Pancreas (tissue), 10 donors: ENCODE data around the gene GABRA4. TPM values are rescaled to one million over a fixed set of nuclear protein-coding genes. Genes with fewer than 3 reads are reported as not detected.

Experiments
- ATAC-seq, 4 donors: fragments of 200-7000 bp; cut with Tn5 transposase; one replicate each; pipeline versions ENCODE4 v1.8.0 to v1.9.1; 2020; ENCODE audit warnings: mild to moderate bottlenecking in 4 of 4, moderate library complexity in 4 of 4
- DNase-seq, 6 donors: peaks; one replicate each; pipeline ENCODE4 v3.0.0-alpha.2; 2020
- FAIRE-seq: peaks from 2 replicates; lab custom pipeline; 2012; peaks lifted over from hg19 to GRCh38; lab: Jason Lieb, UNC
- H3K27ac ChIP-seq, 4 donors: fragments of 200-600 bp; sonication (generic); 1 replicate in 3 of 4; 2 replicates in 1 of 4; pipeline versions ENCODE4 v1.5.0 to v1.8.0; 2020
- H3K27me3 ChIP-seq, 4 donors: fragments of 200-600 bp; one replicate each; pipeline ENCODE4 v1.8.0; 2021
- H3K36me3 ChIP-seq, 3 donors: fragments of 200-600 bp; sonication (generic) in 1 of 3; one replicate each; pipeline versions ENCODE4 v1.5.0 to v1.8.0; 2020 to 2021
- H3K4me1 ChIP-seq, 3 donors: fragments of 200-600 bp; one replicate each; pipeline ENCODE4 v1.8.0; 2021
- H3K4me3 ChIP-seq, 4 donors: fragments of 200-600 bp; sonication (generic) in 2 of 4; one replicate each; pipeline versions ENCODE4 v1.5.0 to v1.8.0; 2020 to 2021
- H3K9me3 ChIP-seq, 4 donors: fragments of 200-600 bp; one replicate each; pipeline ENCODE4 v1.8.0; 2021
- CTCF ChIP-seq, 4 donors: fragments of 200-600 bp; sonication (generic) in 3 of 4; IDR thresholded peaks; one replicate each; pipeline versions ENCODE4 v1.5.0 to v1.8.0; 2021; ENCODE audit warnings: antibody characterized with exemption in 4 of 4
- WGBS, 2 donors: extraction: QIAGEN DNeasy Blood & Tissue Kit; methylation state at CpG; one replicate each; pipeline ENCODE4 v1.1.7; 2013; 5-methylcytosine and 5-hydroxymethylcytosine counted together
- intact Hi-C, 3 donors: fragments of 100-400 bp; cut with DNase I; formaldehyde crosslinking; loops; one replicate each; pipeline versions ENCODE4 v1.11.1 to v1.14.2; 2022
- polyA plus RNA-seq, 2 donors: library from polyadenylated mRNA; stranded (reverse); fragments of 200-250 nt; gene quantifications; one replicate each; pipeline ENCODE4 v1.2.3, GENCODE V29; 2013
- total RNA-seq, 6 donors: library from RNA; stranded (reverse); fragmentation: NEBNext Ultra II Directional in 4 of 6; extraction: Animal tissue kit (Norgen Biotek cat#: 25700) in 4 of 6; gene quantifications; one replicate each; pipeline versions ENCODE4 v1.2.1 to v1.2.4, GENCODE V29; 2021 to 2023
- donor health status: healthy with polysubstance abuse.
- donor health status: DM: no; HTN: no; CAD: no; lungs with moderate emphysema.
- donor health status: DM: no; HTN: no; CAD: no.
- donor health status: control.
- donor health status: control.
- donor health status: Bipolar disorder and iron deficiency.
- donor health status: DM: yes; HTN: yes; CAD: no.
- donor health status: DM: no; HTN: no; CAD: no.
- donor health status: DM: no; HTN: no; CAD: no.
- donor health status: DM: yes; HTN: yes; CAD: no.

Gene GABRA4
- total and polyA plus RNA-seq, 8 donors: 0.03 to 0.14 (median 0.06) TPM; not detected in 4

- intact Hi-C loops: no loop called here
- FAIRE-seq (no peak), ATAC-seq (no peak), DNase-seq (no peak)
- no peaks in the 10 kb centered on the region for H3K27me3 ChIP-seq
- H3K36me3 ChIP-seq: no peaks in the 10 kb centered on the region
- no peaks in the 10 kb centered on the region for H3K9me3 ChIP-seq
- 16 to 26% methylated on average over 1 of the region's 1 CpG for WGBS, 2 donors
- H3K4me1 ChIP-seq: no peaks in the 10 kb centered on the region
- no peak overlapping the region for H3K27ac ChIP-seq
- TF ChIP-seq CTCF (IDR thresholded peaks at IDR 0.05): no peak
- H3K4me3 ChIP-seq: no peak overlapping the region
These were observed 118.6 kb downstream of the GABRA4 start for GRCh38 chr4:46874811-46875210.

- WGBS, 2 donors: 40 to 56% methylated on average over 2 of the region's 2 CpGs
- TF ChIP-seq CTCF (IDR thresholded peaks at IDR 0.05): no peak
- no peak for FAIRE-seq
- no peaks in the 10 kb centered on the region for H3K9me3 ChIP-seq
- DNase-seq: no peak
- H3K4me3 ChIP-seq: no peak overlapping the region
- H3K36me3 ChIP-seq: no peaks in the 10 kb centered on the region
- ATAC-seq: no peak
- no peaks in the 10 kb centered on the region for H3K27me3 ChIP-seq
- intact Hi-C loops: no loop called here
- H3K27ac ChIP-seq: no peak overlapping the region
- no peaks in the 10 kb centered on the region for H3K4me1 ChIP-seq
These were observed 123.0 kb downstream of the GABRA4 start for GRCh38 chr4:46870411-46870810.

Other genes with a start within 250 kb of the GABRA4 start
- not detected for gene COX7B2, start 84.3 kb downstream of the GABRA4 start, total RNA-seq
- not detected for gene COX7B2, start 84.3 kb downstream of the GABRA4 start, polyA plus RNA-seq
- gene GABRB1, start 38.0 kb upstream of the GABRA4 start, total RNA-seq: not detected
- gene GABRB1, start 38.0 kb upstream of the GABRA4 start, polyA plus RNA-seq: under 1 TPM in 1 of 2 donors, not detected in 1; 0.16 TPM